Placental pericyte (primary cell): ENCODE measurements around the gene BAZ2A. TPM values are rescaled to one million over a fixed set of nuclear protein-coding genes. Genes with fewer than 3 reads are reported as not detected.

Experiments
- small RNA-seq: library from RNA; depleted of rRNA; stranded (forward); fragments of <200 nt; gene quantifications from one replicate; pipeline ENCODE3, GENCODE V24; 2012; ENCODE audit warnings: low replicate concordance
- total RNA-seq: library from RNA; depleted of rRNA; stranded (reverse); fragments of >200 nt; gene quantifications from 2 replicates; pipeline ENCODE4 v1.2.3, GENCODE V29; 2012

BAZ2A gene
- 43.8 and 61.7 TPM in 2 replicates for total RNA-seq

DNA sequence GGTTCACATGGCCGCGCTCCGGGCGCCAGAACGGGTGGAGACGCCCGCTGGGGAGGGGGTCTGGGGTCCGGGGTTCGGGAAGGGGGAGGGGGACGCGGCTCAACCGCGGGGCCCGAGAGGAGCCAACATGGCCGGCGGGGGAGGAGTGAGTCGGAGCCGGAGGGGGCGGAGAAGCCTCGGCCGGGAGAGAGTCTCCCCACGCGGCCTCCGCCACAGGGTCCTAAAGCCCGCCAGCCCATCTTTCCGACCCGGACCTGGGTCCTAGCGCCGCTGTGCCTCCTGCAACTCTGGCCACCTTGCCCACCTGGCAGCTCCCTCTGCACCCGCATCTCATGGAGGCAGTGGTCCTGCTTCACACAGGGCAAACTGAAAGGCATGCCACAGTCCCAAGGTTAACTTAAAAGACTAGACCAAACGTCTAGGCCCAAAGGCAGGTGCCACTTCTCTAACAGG, at the start of gene BAZ2A:
BAZ2A (minus strand) TSS at position 147 of the 453 bp plus-strand sequence. CDS start 12,796 bp downstream, outside the sequence.

DNA sequence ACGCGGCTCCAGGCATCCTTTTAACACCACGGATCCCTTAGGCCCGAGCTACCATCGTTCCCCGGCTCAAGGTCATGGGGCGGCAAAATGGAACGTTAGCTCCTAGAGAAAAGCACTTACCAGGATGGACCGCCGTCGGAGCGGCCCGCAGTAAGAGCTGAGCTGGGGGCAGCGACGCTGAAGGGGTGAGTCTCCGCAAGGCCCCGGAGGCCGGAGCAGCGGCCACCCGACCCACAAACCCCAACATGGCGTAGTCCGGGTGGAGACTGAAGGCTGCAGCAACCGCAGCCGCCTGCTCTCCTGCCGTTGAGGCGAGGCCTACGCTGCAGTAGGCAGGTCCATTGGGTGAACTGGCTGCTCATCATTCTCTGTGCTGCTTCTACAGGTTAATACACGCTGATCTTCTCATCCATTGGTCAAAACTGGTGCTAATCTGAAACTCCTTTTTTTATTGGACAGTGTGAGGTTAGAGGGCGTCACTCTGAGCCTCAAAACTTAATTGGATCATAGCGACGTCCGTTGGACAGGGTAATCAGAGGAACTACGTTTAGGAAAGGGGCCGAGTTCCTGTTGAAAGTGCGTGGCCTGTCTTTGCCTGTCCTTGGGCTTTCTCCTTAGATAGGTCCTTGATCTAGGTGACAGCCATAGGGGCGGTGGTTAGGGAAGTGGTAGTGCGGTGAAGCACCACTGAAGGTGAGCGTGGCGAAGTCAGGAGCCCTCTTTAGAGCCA, 15.8 kb upstream of the BAZ2A start, which contains the start of gene ATP5F1B:
ATP5F1B (minus strand) TSS at position 268 of the 730 bp plus-strand sequence; CDS start at position 247, 21 bp downstream.

Small RNAs within 50 kb of the gene (small RNA-seq; reads per million reads assigned to genes)
- 0.10 reads per million for gene RN7SL809P
- not detected for gene RNU6-343P
- 6,386 reads per million, percentile 100 among the genes with 10 or more reads in this experiment for gene SNORD59A

Other genes starting within 250 kb of the BAZ2A start
- 2.0 and 21.9 TPM in 2 replicates for gene TIMELESS, start 180.9 kb downstream of the BAZ2A start, total RNA-seq
- gene MIP, start 175.7 kb downstream of the BAZ2A start, total RNA-seq: not detected in 2 replicates
- gene SPRYD4, start 161.7 kb downstream of the BAZ2A start, total RNA-seq: 1.8 and 2.7 TPM in 2 replicates
- not detected in 2 replicates for gene GLS2, start 142.2 kb downstream of the BAZ2A start, total RNA-seq
- gene RBMS2, start 108.5 kb downstream of the BAZ2A start, total RNA-seq: 13.8 and 39.8 TPM in 2 replicates
- 428 and 476 TPM in 2 replicates for gene ATP5F1B, start 15.7 kb upstream of the BAZ2A start, total RNA-seq
- gene PTGES3, start 58.0 kb upstream of the BAZ2A start, total RNA-seq: 58.2 and 118 TPM in 2 replicates
- gene NACA, start 95.0 kb upstream of the BAZ2A start, total RNA-seq: 586 and 1,010 TPM in 2 replicates
- 1.3 and 19.2 TPM in 2 replicates for gene PRIM1, start 122.0 kb upstream of the BAZ2A start, total RNA-seq
- 1.0 and 4.4 TPM in 2 replicates for gene HSD17B6, start 133.0 kb upstream of the BAZ2A start, total RNA-seq